Panc1 (cell line): ENCODE measurements around the gene CCM2L. TPM values are rescaled to one million over a fixed set of nuclear protein-coding genes. Genes with fewer than 3 reads are reported as not detected.
"Not testable (repeated sequence)": the region's sequence is repeated elsewhere in the genome, so short reads cannot be mapped to it uniquely, and the experiment has no call there.

Source experiments
- ATAC-seq: fragments of 200-7000 bp; cut with Tn5 transposase; 2 replicates; pipeline ENCODE4 v1.9.1; 2020; ENCODE audit warnings: mild to moderate bottlenecking, moderate library complexity
- BruUV-seq: library from RNA; stranded (reverse); fragments of 400-500 nt; replicated peaks from 2 replicates; lab custom pipeline; 2021; lab: Mats Ljungman, UMichigan
- CTCF ChIA-PET: fragments of 300-600 bp; sonication (Branson Sonifier 250); formaldehyde crosslinking; loops from one replicate; lab custom pipeline; 2022; ENCODE audit warnings: antibody characterized with exemption; lab: Charles Lee
- POLR2A ChIA-PET: fragments of 300-600 bp; sonication (Branson Sonifier 250); formaldehyde crosslinking; loops from one replicate; lab custom pipeline; 2022; ENCODE audit warnings: antibody characterized with exemption; lab: Charles Lee
- DNase-seq: peaks from one replicate; pipeline ENCODE4 v3.0.0-alpha.2; 2010; ENCODE audit warnings: low read depth, low spot score
- H3K27ac ChIP-seq: 2 replicates; pipeline ENCODE4 v1.5.1; 2011; ENCODE audit warnings: mild to moderate bottlenecking, low read length, inconsistent platforms
- H3K27me3 ChIP-seq: fragments of 200-500 bp; sonication (Bioruptor generic); 2 replicates; pipeline ENCODE4 v1.6.0; 2014; ENCODE audit warnings: low read length, inconsistent platforms; ENCODE audit not compliant: control insufficient read depth, insufficient read depth
- H3K36me3 ChIP-seq: fragments of 200-500 bp; sonication (Bioruptor generic); 2 replicates; pipeline ENCODE4 v1.5.1; 2014; ENCODE audit warnings: inconsistent platforms, mild to moderate bottlenecking, low read length, moderate library complexity; ENCODE audit not compliant: control insufficient read depth, insufficient read depth
- H3K4me1 ChIP-seq: 2 replicates; pipeline ENCODE4 v1.5.1; 2011; ENCODE audit warnings: inconsistent platforms, mild to moderate bottlenecking, low read length, moderate library complexity; ENCODE audit not compliant: control insufficient read depth, insufficient read depth
- H3K4me3 ChIP-seq, 2 experiments: 2 replicates each; pipeline ENCODE4 v1.5.1; 2011 to 2012; ENCODE audit warnings: low read depth in 2 of 2, low read length in 2 of 2, mild to moderate bottlenecking in 2 of 2, inconsistent platforms in 1 of 2, moderate library complexity in 1 of 2
- H3K9me3 ChIP-seq: fragments of 200-500 bp; sonication (Bioruptor generic); 2 replicates; pipeline ENCODE4 v1.5.1; 2014; ENCODE audit warnings: low read depth, mild to moderate bottlenecking, inconsistent platforms, low read length, moderate library complexity; ENCODE audit not compliant: control insufficient read depth, insufficient read depth
- CTCF ChIP-seq: fragments of 450-650 bp; IDR thresholded peaks from 2 replicates; pipeline ENCODE4 v1.5.1; 2017; ENCODE audit warnings: mild to moderate bottlenecking
- POLR2AphosphoS5 ChIP-seq: IDR thresholded peaks from 2 replicates; pipeline ENCODE4 v1.6.1; 2012; ENCODE audit warnings: mild to moderate bottlenecking, low read depth, low read length, moderate library complexity
- REST ChIP-seq, 2 experiments: IDR thresholded peaks; 2 replicates each; pipeline ENCODE4 v1.6.1; 2011 to 2012; ENCODE audit warnings: low read depth in 2 of 2, control low read depth in 1 of 2, low read length in 1 of 2, mild to moderate bottlenecking in 1 of 2, moderate library complexity in 1 of 2; ENCODE audit not compliant: insufficient read depth in 1 of 2
- SIN3A ChIP-seq: IDR thresholded peaks from 2 replicates; pipeline ENCODE4 v1.6.1; 2012; ENCODE audit warnings: low read depth, mild to moderate bottlenecking, low read length, moderate library complexity, borderline replicate concordance; ENCODE audit not compliant: insufficient read depth
- TCF7L2 ChIP-seq: IDR thresholded peaks from 2 replicates; pipeline ENCODE4 v1.6.1; 2011; ENCODE audit warnings: mild to moderate bottlenecking, low read depth, low read length, inconsistent platforms
- in situ Hi-C: cut with HindIII; loops from 2 replicates; pipeline ENCODE4 v1.10.0; 2016; ENCODE audit warnings: low sequenced_read_pairs, low pct_unique_long_range_greater_than_20kb
- intact Hi-C: fragments of 100-400 bp; cut with micrococcal nuclease; formaldehyde crosslinking; loops from one replicate; pipeline ENCODE4 v1.10.0; 2022; ENCODE audit not compliant: unreplicated experiment
- total RNA-seq: library from RNA; stranded (reverse); gene quantifications from one replicate; pipeline ENCODE4 v1.2.1, GENCODE V29; 2021; ENCODE audit not compliant: unreplicated experiment

The CCM2L gene
- total RNA-seq, 1 experiment from 2014 or later = 45.4 TPM

GRCh38 chr20:32033316-32033715 lies 23.1 kb downstream of the CCM2L start:
- no TSS peak for BruUV-seq
- H3K4me3 ChIP-seq = no peak overlapping the region
- CTCF ChIA-PET = interaction anchor here (0.6 kb wide), 1 partner anchor 126 kb away, joined by 5 read pairs; no protein-coding TSS in a partner anchor
- intact Hi-C loops = loop anchor here (5.0 kb wide), 1 partner anchor 81 kb away; the partner anchor contains the start of gene PDRG1
- DNase-seq (no peak), ATAC-seq (no peak)
- TF ChIP-seq TCF7L2 (no peak), SIN3A (no peak), POLR2AphosphoS5 (no peak), CTCF (no peak), REST (IDR thresholded peaks at IDR 0.05; ENCODE audit: insufficient read depth in 1 of 2, low read depth in 2 of 2, low read length in 1 of 2) (no peak)
- POLR2A ChIA-PET = no interaction called here
- no peaks in the 10 kb centered on the region; the same call in 1 of the 2 replicates for H3K27me3 ChIP-seq
- peaks cover 15% of the 10 kb centered on the region for H3K4me1 ChIP-seq
- no peak overlapping the region for H3K27ac ChIP-seq
- H3K9me3 ChIP-seq = no peaks in the 10 kb centered on the region
- in situ Hi-C loops = no loop called here
- H3K36me3 ChIP-seq = no peaks in the 10 kb centered on the region

GRCh38 chr20:32033721-32034120 lies 23.5 kb downstream of the CCM2L start:
- in situ Hi-C loops, H3K36me3 ChIP-seq, ATAC-seq, BruUV-seq, H3K27ac ChIP-seq, H3K27me3 ChIP-seq, DNase-seq, H3K9me3 ChIP-seq, H3K4me3 ChIP-seq, POLR2A ChIA-PET: not testable (repeated sequence)
- intact Hi-C loops = loop anchor here (5.0 kb wide), 1 partner anchor 81 kb away; the partner anchor contains the start of gene PDRG1
- peaks cover 13% of the 10 kb centered on the region for H3K4me1 ChIP-seq
- CTCF ChIA-PET = interaction anchor here (0.5 to 2.8 kb wide), 2 partner anchors 58 to 142 kb away, joined by 13 read pairs; no protein-coding TSS in a partner anchor
